Measurements from ENCODE around the gene PCDHB2. TPM values are rescaled to one million over a fixed set of nuclear protein-coding genes. Genes with fewer than 3 reads are reported as not detected.

Gene PCDHB2
- total RNA-seq (2022) (2.4 and 2.6 TPM in 2 replicates), Bru-seq, nascent RNA (percentile 54 among the genes with signal in this experiment), BruChase-seq, experiment 1, labeled RNA remaining after a 6-hour chase (percentile 81 among the genes with signal in this experiment), BruChase-seq, experiment 2, labeled RNA remaining after a 2-hour chase (percentile 65 among the genes with signal in this experiment)
- long read RNA-seq, full-length matches to known transcripts = 8 of 9 reads
- long read RNA-seq, partial matches to known transcripts = 0 of 9 reads
- long read RNA-seq, other reads (novel, unspliced or antisense) = 1 of 9 reads

DNA sequence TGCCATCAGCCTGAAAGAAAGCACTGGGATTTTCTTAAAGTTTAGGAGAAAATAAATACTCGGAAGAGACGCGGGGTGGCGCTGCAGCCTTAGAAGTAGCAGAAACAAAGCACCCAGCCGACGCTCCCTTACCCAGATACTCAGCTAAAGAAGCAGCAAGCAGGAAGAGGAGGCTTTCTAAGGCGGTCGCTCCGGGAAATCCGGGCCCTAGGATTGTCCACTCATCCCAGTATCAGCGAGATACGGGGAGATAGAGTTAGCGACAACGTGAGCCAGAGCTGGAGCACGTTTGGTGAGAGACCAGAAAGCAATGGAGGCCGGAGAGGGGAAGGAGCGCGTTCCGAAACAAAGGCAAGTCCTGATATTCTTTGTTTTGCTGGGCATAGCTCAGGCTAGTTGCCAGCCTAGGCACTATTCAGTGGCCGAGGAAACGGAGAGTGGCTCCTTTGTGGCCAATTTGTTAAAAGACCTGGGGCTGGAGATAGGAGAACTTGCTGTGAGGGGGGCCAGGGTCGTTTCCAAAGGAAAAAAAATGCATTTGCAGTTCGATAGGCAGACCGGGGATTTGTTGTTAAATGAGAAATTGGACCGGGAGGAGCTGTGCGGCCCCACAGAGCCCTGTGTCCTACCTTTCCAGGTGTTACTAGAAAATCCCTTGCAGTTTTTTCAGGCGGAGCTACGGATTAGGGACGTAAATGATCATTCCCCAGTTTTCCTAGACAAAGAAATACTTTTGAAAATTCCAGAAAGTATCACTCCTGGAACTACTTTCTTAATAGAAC is at the start of gene PCDHB2:
PCDHB2 (plus strand) TSS at position 135 of the 782 bp plus-strand sequence; CDS start at position 311, 176 bp downstream.
- ChIA-PET CTCF (interaction anchor here (0.6 to 1.9 kb wide), 5 partner anchors 11 to 469 kb away, joined by 3 to 10 read pairs (median 4); partner anchors contain the start of gene PCDHA11), POLR2A (no interaction called here)
- Mint-ChIP-seq H3K4me1 (ENCODE audit: insufficient read depth, unreplicated experiment) (no peaks in the 10 kb centered on the region), H3K27ac (ENCODE audit: low read depth, unreplicated experiment) (peak within 1 kb of the TSS; percentile 89), H3K4me3 (ENCODE audit: unreplicated experiment) (peak within 1 kb of the TSS; percentile 74), H3K36me3 (ENCODE audit: insufficient read depth, unreplicated experiment) (no peaks in the 10 kb centered on the region), H3K27me3 (ENCODE audit: insufficient read depth, unreplicated experiment) (no peaks in the 10 kb centered on the region), H3K9me3 (ENCODE audit: unreplicated experiment) (peaks cover 24% of the 10 kb centered on the region)
- intact Hi-C loops (cut with micrococcal nuclease) = loop anchor here (2.0 kb wide), 1 partner anchor 466 kb away; no protein-coding TSS in a partner anchor
- DNase-seq (ENCODE audit: unreplicated experiment) = peak; percentile 70
- TF ChIP-seq, protein P1, sequence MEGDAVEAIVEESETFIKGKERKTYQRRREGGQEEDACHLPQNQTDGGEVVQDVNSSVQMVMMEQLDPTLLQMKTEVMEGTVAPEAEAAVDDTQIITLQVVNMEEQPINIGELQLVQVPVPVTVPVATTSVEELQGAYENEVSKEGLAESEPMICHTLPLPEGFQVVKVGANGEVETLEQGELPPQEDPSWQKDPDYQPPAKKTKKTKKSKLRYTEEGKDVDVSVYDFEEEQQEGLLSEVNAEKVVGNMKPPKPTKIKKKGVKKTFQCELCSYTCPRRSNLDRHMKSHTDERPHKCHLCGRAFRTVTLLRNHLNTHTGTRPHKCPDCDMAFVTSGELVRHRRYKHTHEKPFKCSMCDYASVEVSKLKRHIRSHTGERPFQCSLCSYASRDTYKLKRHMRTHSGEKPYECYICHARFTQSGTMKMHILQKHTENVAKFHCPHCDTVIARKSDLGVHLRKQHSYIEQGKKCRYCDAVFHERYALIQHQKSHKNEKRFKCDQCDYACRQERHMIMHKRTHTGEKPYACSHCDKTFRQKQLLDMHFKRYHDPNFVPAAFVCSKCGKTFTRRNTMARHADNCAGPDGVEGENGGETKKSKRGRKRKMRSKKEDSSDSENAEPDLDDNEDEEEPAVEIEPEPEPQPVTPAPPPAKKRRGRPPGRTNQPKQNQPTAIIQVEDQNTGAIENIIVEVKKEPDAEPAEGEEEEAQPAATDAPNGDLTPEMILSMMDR (IDR thresholded peaks at IDR 0.05; ENCODE audit: unreplicated experiment) = peak; percentile 58
- TSS peak; percentile 58 for BruUV-seq (replicated peaks)

DNA sequence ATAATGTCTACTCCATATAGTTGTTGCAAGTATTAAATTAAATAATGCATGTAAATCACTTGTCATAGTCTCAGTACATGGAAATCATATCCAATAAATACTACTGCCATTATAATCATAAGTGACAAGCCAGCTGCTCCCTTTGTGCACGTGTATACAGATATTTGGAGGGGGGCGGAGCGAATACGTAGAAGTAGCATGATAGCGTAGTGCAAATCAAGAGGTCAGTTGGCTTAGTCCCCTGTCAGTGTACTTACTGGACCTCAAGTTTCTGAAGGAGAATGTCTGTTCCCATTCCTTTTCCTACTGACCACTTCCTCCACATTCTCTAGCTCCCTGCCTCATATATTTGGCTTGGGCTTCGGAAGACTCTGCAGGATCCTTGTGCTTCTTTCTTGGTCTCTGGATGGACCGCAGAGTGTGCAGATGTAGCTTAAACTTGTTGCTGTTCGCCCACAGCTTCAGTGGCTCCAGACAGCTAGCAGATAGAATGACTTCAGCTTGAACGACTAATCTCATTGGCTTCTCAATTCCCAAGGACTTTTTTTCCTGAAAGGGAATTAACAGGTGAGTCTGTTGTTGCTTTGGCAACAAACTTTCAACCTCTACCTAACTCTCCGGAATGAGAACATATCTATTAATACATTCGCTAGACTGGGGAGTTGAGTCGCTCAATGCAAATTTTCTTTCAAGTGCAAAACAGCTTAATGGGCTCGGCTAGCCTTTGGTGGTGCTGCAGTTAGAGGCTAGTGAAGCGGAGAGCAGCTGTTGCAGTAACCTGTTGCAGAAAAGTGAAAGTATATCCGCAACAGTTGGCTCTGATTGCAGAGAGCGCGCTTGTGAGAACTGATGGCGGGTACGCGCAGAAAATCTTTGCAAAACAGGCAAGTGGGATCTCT is 43.5 kb upstream of the PCDHB2 start, which contains the start of gene PCDHB1:
PCDHB1 (plus strand) TSS at position 753 of the 899 bp plus-strand sequence; CDS start at position 850, 97 bp downstream.
- Mint-ChIP-seq H3K27ac (ENCODE audit: low read depth, unreplicated experiment) (no peak within 1 kb of the TSS), H3K9me3 (ENCODE audit: unreplicated experiment) (no peaks in the 10 kb centered on the region), H3K4me3 (ENCODE audit: unreplicated experiment) (peak within 1 kb of the TSS; percentile 88), H3K4me1 (ENCODE audit: insufficient read depth, unreplicated experiment) (peaks cover 10% of the 10 kb centered on the region), H3K27me3 (ENCODE audit: insufficient read depth, unreplicated experiment) (peaks cover 9% of the 10 kb centered on the region), H3K36me3 (ENCODE audit: insufficient read depth, unreplicated experiment) (no peaks in the 10 kb centered on the region)
- TF ChIP-seq, protein P1 (IDR thresholded peaks at IDR 0.05; ENCODE audit: unreplicated experiment) = no peak
- DNase-seq (ENCODE audit: unreplicated experiment) = no peak
- no TSS peak for BruUV-seq (replicated peaks)
- ChIA-PET POLR2A (interaction anchor here (0.6 to 2.6 kb wide), 8 partner anchors 9 to 338 kb away, joined by 3 to 10 read pairs (median 4); partner anchors contain the start of genes PCDHA12 and PCDHAC1), CTCF (interaction anchor here (0.5 to 1.7 kb wide), 6 partner anchors 10 to 272 kb away, joined by 3 to 4 read pairs (median 3); partner anchors contain the start of gene PCDHA4)
- intact Hi-C loops (cut with micrococcal nuclease) = no loop called here

DNA sequence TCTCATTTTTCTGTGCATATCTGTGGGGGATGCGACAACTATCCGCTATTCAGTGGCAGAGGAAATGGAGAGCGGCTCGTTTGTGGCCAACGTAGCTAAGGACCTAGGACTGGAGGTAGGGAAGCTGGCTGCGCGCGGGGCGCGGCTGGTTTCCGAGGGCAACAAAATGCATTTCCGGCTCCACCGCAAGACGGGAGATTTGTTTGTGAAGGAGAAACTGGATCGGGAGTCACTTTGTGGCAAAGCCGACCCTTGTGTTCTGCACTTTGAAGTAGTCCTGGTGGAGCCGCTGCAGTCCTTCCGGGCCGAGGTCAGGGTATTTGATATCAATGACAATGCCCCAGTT is 42.9 kb upstream of the PCDHB2 start:
- Mint-ChIP-seq H3K4me3 (ENCODE audit: unreplicated experiment) (peak overlapping the region; percentile 88), H3K9me3 (ENCODE audit: unreplicated experiment) (no peaks in the 10 kb centered on the region), H3K36me3 (ENCODE audit: insufficient read depth, unreplicated experiment) (no peaks in the 10 kb centered on the region), H3K4me1 (ENCODE audit: insufficient read depth, unreplicated experiment) (peaks cover 10% of the 10 kb centered on the region), H3K27me3 (ENCODE audit: insufficient read depth, unreplicated experiment) (peaks cover 3% of the 10 kb centered on the region), H3K27ac (ENCODE audit: low read depth, unreplicated experiment) (no peak overlapping the region)
- no TSS peak for BruUV-seq (replicated peaks)
- TF ChIP-seq, protein P1 (IDR thresholded peaks at IDR 0.05; ENCODE audit: unreplicated experiment) = no peak
- CTCF ChIA-PET = interaction anchor here (0.5 to 1.7 kb wide), 5 partner anchors 34 to 310 kb away, joined by 3 to 4 read pairs (median 3); partner anchors contain the start of gene PCDHA4
- intact Hi-C loops (cut with micrococcal nuclease) = no loop called here
- DNase-seq (ENCODE audit: unreplicated experiment) = no peak
- POLR2A ChIA-PET = interaction anchor here (0.8 to 2.6 kb wide), 4 partner anchors 10 to 176 kb away, joined by 3 to 10 read pairs (median 6); partner anchors contain the start of genes PCDHA12 and PCDHAC1

Measured in MCF 10A (cell line).